DND-41 (cell line): ENCODE results near the gene SLC44A3.

Source experiments
- CTCF ChIP-seq: IDR thresholded peaks from 2 replicates; pipeline ENCODE4 v1.5.1; 2012; ENCODE audit warnings: borderline replicate concordance, low read length, moderate library complexity, mild to moderate bottlenecking; ENCODE audit not compliant: poor library complexity, severe bottlenecking; ENCODE audit errors: extremely low read depth
- EZH2 ChIP-seq: IDR thresholded peaks from 3 replicates; pipeline ENCODE4 v1.6.1; 2012; ENCODE audit warnings: borderline replicate concordance, low read depth, mild to moderate bottlenecking, moderate library complexity, low read length, inconsistent platforms; ENCODE audit not compliant: severe bottlenecking

GRCh38 chr1:94927405-94928175 is 107.4 kb downstream of the SLC44A3 start:
- no peak for TF ChIP-seq CTCF
- TF ChIP-seq EZH2 = no peak
